H1 (cell line): Measurements from ENCODE around the gene UBQLN1. TPM values are rescaled to one million over a fixed set of nuclear protein-coding genes. Genes with fewer than 3 reads are reported as not detected.

Experiments
- CTCF ChIA-PET: fragments of 300-600 bp; sonication (Branson Sonifier 250); formaldehyde crosslinking; loops from one replicate; lab custom pipeline; 2021; ENCODE audit not compliant: partially characterized antibody; lab: Charles Lee
- POLR2A ChIA-PET: fragments of 300-600 bp; sonication (Branson Sonifier 250); formaldehyde crosslinking; loops from one replicate; lab custom pipeline; 2021; ENCODE audit warnings: inconsistent platforms; ENCODE audit not compliant: partially characterized antibody; lab: Charles Lee
- DNase-seq, 2 experiments: peaks; one replicate each; pipeline versions ENCODE4 v3.0.0 to v3.0.0-alpha.2; 2010 to 2022; ENCODE audit warnings: low spot score in 2 of 2, low read depth in 1 of 2, mixed read lengths in 1 of 2
- FAIRE-seq: peaks from 2 replicates; lab custom pipeline; 2011; peaks lifted over from hg19 to GRCh38; lab: Jason Lieb, UNC
- H2AFZ ChIP-seq: 2 replicates; pipeline ENCODE4 v1.8.1; 2012; ENCODE audit warnings: low read length, inconsistent platforms
- H2AK5ac ChIP-seq: 2 replicates; pipeline ENCODE4 v1.6.1; 2013; ENCODE audit warnings: low read depth, low read length
- H2BK120ac ChIP-seq: replicated peaks from 2 replicates; pipeline ENCODE3; 2013; ENCODE audit warnings: low read depth, low read length, inconsistent platforms
- H2BK12ac ChIP-seq: 2 replicates; pipeline ENCODE4 v1.6.1; 2013; ENCODE audit warnings: low read depth, low read length
- H2BK15ac ChIP-seq: 2 replicates; pipeline ENCODE4 v1.6.1; 2013; ENCODE audit warnings: low read length
- H2BK20ac ChIP-seq: 2 replicates; pipeline ENCODE4 v1.6.1; 2013; ENCODE audit warnings: low read length
- H2BK5ac ChIP-seq: 2 replicates; pipeline ENCODE4 v1.6.1; 2013; ENCODE audit warnings: low read depth, low read length
- H3K14ac ChIP-seq: 2 replicates; pipeline ENCODE4 v1.6.1; 2013; ENCODE audit warnings: inconsistent platforms; ENCODE audit not compliant: insufficient read length
- H3K18ac ChIP-seq: 2 replicates; pipeline ENCODE4 v1.6.1; 2013; ENCODE audit warnings: low read length; ENCODE audit errors: extremely low read depth
- H3K23ac ChIP-seq: 2 replicates; pipeline ENCODE4 v1.6.1; 2013; ENCODE audit warnings: inconsistent platforms; ENCODE audit not compliant: insufficient read length
- H3K23me2 ChIP-seq: 2 replicates; pipeline ENCODE4 v1.6.1; 2013; ENCODE audit warnings: low read depth, low read length
- H3K27ac ChIP-seq: 2 replicates; pipeline ENCODE4 v1.6.1; 2011; ENCODE audit warnings: low read depth, low read length, inconsistent platforms
- H3K27me3 ChIP-seq, 4 experiments: replicated peaks in 1 of 4; 1 replicate in 1 of 4; 2 replicates in 3 of 4; pipeline versions ENCODE4 v1.6.1 to v1.8.1; 2011 to 2013; ENCODE audit warnings: low read length in 3 of 4, mild to moderate bottlenecking in 3 of 4, inconsistent platforms in 2 of 4, mixed read lengths in 2 of 4, moderate library complexity in 1 of 4; ENCODE audit not compliant: control insufficient read depth in 3 of 4, insufficient read depth in 3 of 4; ENCODE audit errors: extremely low read depth in 1 of 4
- H3K36me3 ChIP-seq, 4 experiments: 2 replicates each; pipeline versions ENCODE4 v1.6.1 to v1.8.1; 2011 to 2013; ENCODE audit warnings: mild to moderate bottlenecking in 4 of 4, low read length in 3 of 4, moderate library complexity in 2 of 4, control low read depth in 1 of 4, inconsistent platforms in 1 of 4; ENCODE audit not compliant: insufficient read depth in 4 of 4, control insufficient read depth in 2 of 4
- H3K4ac ChIP-seq: replicated peaks from 2 replicates; pipeline ENCODE3; 2013; ENCODE audit warnings: low read length, low read depth, mixed read lengths, inconsistent platforms; ENCODE audit not compliant: insufficient read length
- H3K4me1 ChIP-seq, 4 experiments: replicated peaks in 1 of 4; 1 replicate in 1 of 4; 2 replicates in 3 of 4; pipeline versions ENCODE4 v1.6.1 to v1.8.1; 2011 to 2013; ENCODE audit warnings: low read length in 3 of 4, inconsistent platforms in 2 of 4, mixed read lengths in 1 of 4; ENCODE audit not compliant: insufficient read depth in 4 of 4, control insufficient read depth in 3 of 4
- H3K4me2 ChIP-seq, 2 experiments: 2 replicates each; pipeline versions ENCODE4 v1.6.1 to v1.8.1; 2011 to 2013; ENCODE audit warnings: low read depth in 2 of 2, low read length in 2 of 2, control low read depth in 1 of 2, inconsistent platforms in 1 of 2, mild to moderate bottlenecking in 1 of 2; ENCODE audit not compliant: insufficient read depth in 1 of 2
- H3K4me3 ChIP-seq, 4 experiments: fragments of 200-600, 300-600 bp in 1 of 4; sonication (generic), shearing (Covaris generic), sonication (Bioruptor Twin) in 1 of 4; 2 replicates each; pipeline versions ENCODE4 v1.5.1 to v1.8.1; 2011 to 2016; ENCODE audit warnings: low read length in 4 of 4, low read depth in 3 of 4, control low read depth in 2 of 4, inconsistent platforms in 2 of 4, mild to moderate bottlenecking in 2 of 4, mixed read lengths in 1 of 4, moderate library complexity in 1 of 4; ENCODE audit not compliant: insufficient read depth in 2 of 4; ENCODE audit errors: extremely low read depth in 1 of 4
- H3K56ac ChIP-seq: replicated peaks from 2 replicates; pipeline ENCODE3; 2013; ENCODE audit warnings: low read depth, mild to moderate bottlenecking, mixed read lengths, low read length, inconsistent platforms; ENCODE audit not compliant: insufficient read length
- H3K79me1 ChIP-seq: 2 replicates; pipeline ENCODE4 v1.6.1; 2013; ENCODE audit warnings: low read depth, low read length, control low read depth
- H3K79me2 ChIP-seq, 2 experiments: 2 replicates each; pipeline versions ENCODE4 v1.6.1 to v1.8.1; 2012 to 2013; ENCODE audit warnings: low read length in 2 of 2, mild to moderate bottlenecking in 2 of 2, inconsistent platforms in 1 of 2; ENCODE audit not compliant: insufficient read depth in 2 of 2, control insufficient read depth in 1 of 2
- H3K9ac ChIP-seq, 4 experiments: replicated peaks in 1 of 4; 1 replicate in 1 of 4; 2 replicates in 3 of 4; pipeline versions ENCODE4 v1.6.1 to v1.8.1; 2011 to 2013; ENCODE audit warnings: low read depth in 3 of 4, low read length in 3 of 4, control low read depth in 2 of 4, mild to moderate bottlenecking in 2 of 4, moderate library complexity in 2 of 4, inconsistent platforms in 1 of 4; ENCODE audit errors: extremely low read depth in 1 of 4
- H3K9me3 ChIP-seq, 2 experiments: 2 replicates each; pipeline versions ENCODE4 v1.6.1 to v1.8.1; 2012 to 2013; ENCODE audit warnings: mild to moderate bottlenecking in 2 of 2, moderate library complexity in 2 of 2, control low read depth in 1 of 2, inconsistent platforms in 1 of 2, low read depth in 1 of 2, low read length in 1 of 2, mixed read lengths in 1 of 2; ENCODE audit not compliant: insufficient read depth in 2 of 2
- H4K20me1 ChIP-seq, 2 experiments: replicated peaks in 1 of 2; 2 replicates each; pipeline versions ENCODE3 to v1.8.1; 2011 to 2013; ENCODE audit warnings: inconsistent platforms in 2 of 2, low read length in 2 of 2, mild to moderate bottlenecking in 1 of 2; ENCODE audit not compliant: insufficient read depth in 2 of 2, control insufficient read depth in 1 of 2
- H4K5ac ChIP-seq: 2 replicates; pipeline ENCODE4 v1.6.1; 2013; ENCODE audit warnings: low read length, low read depth, mixed read lengths, inconsistent platforms; ENCODE audit not compliant: insufficient read length
- H4K8ac ChIP-seq: 2 replicates; pipeline ENCODE4 v1.8.0; 2013; ENCODE audit warnings: mild to moderate bottlenecking, moderate library complexity, low read length, inconsistent platforms; ENCODE audit not compliant: insufficient read depth; ENCODE audit errors: extremely low read depth
- H4K91ac ChIP-seq: replicated peaks from 2 replicates; pipeline ENCODE3; 2013; ENCODE audit warnings: low read length, mixed read lengths, inconsistent platforms; ENCODE audit not compliant: insufficient read length
- KDM5A ChIP-seq: fragments of 200-600 bp; IDR thresholded peaks from 2 replicates; pipeline ENCODE4 v1.7.1; 2012; ENCODE audit warnings: mild to moderate bottlenecking, low read length, inconsistent platforms, mixed read lengths
- POU5F1 ChIP-seq: IDR thresholded peaks from 2 replicates; pipeline ENCODE4 v1.6.1; 2011; ENCODE audit warnings: low read depth, mild to moderate bottlenecking, low read length, moderate library complexity
- TAF7 ChIP-seq: optimal IDR thresholded peaks from 2 replicates; pipeline ENCODE3; 2011; ENCODE audit warnings: low read depth, mild to moderate bottlenecking, inconsistent platforms, low read length, moderate library complexity, borderline replicate concordance
- WGBS, 2 experiments: shearing (Covaris generic) in 1 of 2; methylation state at CpG; one replicate each; pipeline versions ENCODE4 v1.1.6 to v1.1.7; 2013 to 2015; ENCODE audit warnings: low lambda C conversion rate in 2 of 2, mixed read lengths in 2 of 2, inconsistent platforms in 1 of 2, low coverage in 1 of 2, missing lambda C conversion rate in 1 of 2; ENCODE audit not compliant: insufficient replicate concordance in 2 of 2, insufficient coverage in 1 of 2, insufficient read length in 1 of 2; ENCODE audit errors: extremely low coverage in 1 of 2, missing lambda C conversion rate in 1 of 2; 5-methylcytosine and 5-hydroxymethylcytosine counted together
- polyA plus RNA-seq, 7 experiments: library from polyadenylated mRNA; depleted of rRNA in 3 of 7; stranded (reverse) in 5 of 7; unstranded in 2 of 7; fragments of >200 nt in 5 of 7; fragments of 200-250 nt in 2 of 7; gene quantifications; 1 replicate in 5 of 7; 2 replicates in 1 of 7; 4 replicates in 1 of 7; pipeline versions ENCODE4 v1.2.1 to v1.2.3, GENCODE V29; 2011 to 2013; ENCODE audit warnings: missing spikeins in 2 of 7, mixed read lengths in 2 of 7
- total RNA-seq: library from RNA; stranded (reverse); fragmentation: NEBNext Ultra II Directional; extraction: Animal tissue kit (Norgen Biotek cat#: 25700); gene quantifications from 2 replicates; pipeline ENCODE4 v1.2.1, GENCODE V29; 2021

The UBQLN1 gene
- total and polyA plus RNA-seq, 2 of the 8 experiments (the other 6 are each of a cell fraction or from before 2014, with no cell fraction given) = 62.4 to 105 TPM

- no peak overlapping the region for H4K91ac ChIP-seq
- no peak overlapping the region for H2AK5ac ChIP-seq
- no peak overlapping the region for H3K23ac ChIP-seq
- POLR2A ChIA-PET = interaction anchor here (1.4 kb wide), 1 partner anchor 9 kb away, joined by 3 read pairs; no protein-coding TSS in a partner anchor
- H3K27me3 ChIP-seq = no peaks in the 10 kb centered on the region
- H3K36me3 ChIP-seq = no peaks in the 10 kb centered on the region; a peak in 1 of 8 replicates
- no peak overlapping the region for H4K5ac ChIP-seq
- H3K4ac ChIP-seq = no peak overlapping the region
- peaks cover 52 to 100% of the 10 kb centered on the region in 2 experiments for H3K79me2 ChIP-seq
- H2BK15ac ChIP-seq = no peak overlapping the region
- no peak overlapping the region for H3K14ac ChIP-seq
- 0 out of 4 replicates have a peak overlapping the region, but pooled peaks of 1 of the 2 experiments have one; percentile 12 for H3K4me2 ChIP-seq
- H2AFZ ChIP-seq = no peak overlapping the region
- peaks cover 5 to 12% of the 10 kb centered on the region in 2 experiments for H4K20me1 ChIP-seq
- no peak overlapping the region for H4K8ac ChIP-seq
- 97% methylated on average over 1 of the region's 1 CpG; no CpG with 5 or more reads in 1 of the 2 experiments for WGBS, 2 experiments
- H2BK20ac ChIP-seq = no peak overlapping the region
- CTCF ChIA-PET = interaction anchor here (1.1 kb wide), 1 partner anchor 10 kb away, joined by 4 read pairs; no protein-coding TSS in a partner anchor
- no peaks in the 10 kb centered on the region for H3K79me1 ChIP-seq
- no peak overlapping the region for H3K56ac ChIP-seq
- H3K27ac ChIP-seq = no peak overlapping the region
- no peak overlapping the region for H3K18ac ChIP-seq
- H3K9me3 ChIP-seq = peaks cover 0 to 2% of the 10 kb centered on the region in 2 experiments; a peak in 1 of 4 replicates
- no peak overlapping the region for H2BK12ac ChIP-seq
- H3K23me2 ChIP-seq = no peaks in the 10 kb centered on the region
- H3K4me1 ChIP-seq = peaks cover 0 to 2% (median 0%) of the 10 kb centered on the region in 4 experiments; a peak in 1 of 7 replicates
- DNase-seq (no peak), FAIRE-seq (no peak)
- no peak overlapping the region for H3K4me3 ChIP-seq
- no peak overlapping the region for H2BK120ac ChIP-seq
- H3K9ac ChIP-seq = no peak overlapping the region
- no peak overlapping the region for H2BK5ac ChIP-seq
- TF ChIP-seq TAF7 = no peak
- no peak for TF ChIP-seq POU5F1
- TF ChIP-seq KDM5A = no peak
Observed at GRCh38 chr9:83701286-83701685, 6.5 kb downstream of the UBQLN1 start.
